HCT116 (cell line): ENCODE data around the gene KRTAP9-1.

Source experiments
- CBX3 ChIP-seq: IDR thresholded peaks from 2 replicates; pipeline ENCODE4 v1.6.1; 2012; ENCODE audit warnings: low read depth
- EGR1 ChIP-seq: IDR thresholded peaks from 2 replicates; pipeline ENCODE4 v1.6.1; 2012; ENCODE audit warnings: low read depth
- EZH2 ChIP-seq: fragments of 200-600 bp; sonication (generic); IDR thresholded peaks from 2 replicates; pipeline ENCODE4 v1.6.1; 2017; ENCODE audit warnings: antibody characterized with exemption, mixed run types
- POLR2AphosphoS5 ChIP-seq: IDR thresholded peaks from 2 replicates; pipeline ENCODE4 v1.6.1; 2011; ENCODE audit warnings: mild to moderate bottlenecking, low read depth, low read length, moderate library complexity
- SP1 ChIP-seq: IDR thresholded peaks from 2 replicates; pipeline ENCODE4 v1.6.1; 2012; ENCODE audit warnings: low read depth
- TF ChIP-seq, protein P1 (sequence below): IDR thresholded peaks from 2 replicates; pipeline ENCODE4 v1.6.1; 2011; ENCODE audit warnings: mild to moderate bottlenecking, low read length, moderate library complexity; ENCODE audit not compliant: insufficient replicate concordance; ENCODE audit errors: extremely low read depth
- TF ChIP-seq, protein P2 (sequence below): IDR thresholded peaks from 2 replicates; pipeline ENCODE4 v1.6.1; 2012
- TF ChIP-seq, protein P3 (sequence below), 3 experiments: fragments of 200-600 bp in 1 of 3; sonication (generic) in 1 of 3; IDR thresholded peaks in 2 of 3; conservative IDR thresholded peaks in 1 of 3; 2 replicates each; pipeline ENCODE4 v1.5.1; 2012 to 2017; ENCODE audit warnings: low read depth in 2 of 3, low read length in 2 of 3, antibody characterized with exemption in 1 of 3, borderline replicate concordance in 1 of 3, control low read depth in 1 of 3, mild to moderate bottlenecking in 1 of 3, mixed read lengths in 1 of 3, mixed run types in 1 of 3, moderate library complexity in 1 of 3; ENCODE audit not compliant: insufficient read depth in 1 of 3

DNA sequence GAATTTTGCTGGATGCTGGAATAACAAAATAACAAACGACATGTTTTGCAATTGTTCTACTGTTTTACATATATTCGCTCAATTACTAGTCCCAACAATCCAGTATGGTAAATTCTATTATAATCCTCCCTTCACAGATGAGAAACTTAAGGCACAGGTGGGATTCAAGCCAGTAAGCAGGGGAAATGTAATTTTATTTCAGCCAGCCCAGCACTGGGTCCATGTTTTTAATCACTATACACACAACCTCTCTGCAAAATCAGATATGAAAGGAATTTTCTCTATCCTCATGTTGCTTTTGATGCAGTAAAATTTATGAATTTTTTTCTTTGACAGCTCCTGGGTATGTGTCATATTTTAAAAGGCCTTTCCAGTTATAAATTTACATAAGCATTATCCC lies 44.4 kb upstream of the KRTAP9-1 start:
- no peak for TF ChIP-seq SP1
- no peak for TF ChIP-seq POLR2AphosphoS5
- TF ChIP-seq, protein P1, sequence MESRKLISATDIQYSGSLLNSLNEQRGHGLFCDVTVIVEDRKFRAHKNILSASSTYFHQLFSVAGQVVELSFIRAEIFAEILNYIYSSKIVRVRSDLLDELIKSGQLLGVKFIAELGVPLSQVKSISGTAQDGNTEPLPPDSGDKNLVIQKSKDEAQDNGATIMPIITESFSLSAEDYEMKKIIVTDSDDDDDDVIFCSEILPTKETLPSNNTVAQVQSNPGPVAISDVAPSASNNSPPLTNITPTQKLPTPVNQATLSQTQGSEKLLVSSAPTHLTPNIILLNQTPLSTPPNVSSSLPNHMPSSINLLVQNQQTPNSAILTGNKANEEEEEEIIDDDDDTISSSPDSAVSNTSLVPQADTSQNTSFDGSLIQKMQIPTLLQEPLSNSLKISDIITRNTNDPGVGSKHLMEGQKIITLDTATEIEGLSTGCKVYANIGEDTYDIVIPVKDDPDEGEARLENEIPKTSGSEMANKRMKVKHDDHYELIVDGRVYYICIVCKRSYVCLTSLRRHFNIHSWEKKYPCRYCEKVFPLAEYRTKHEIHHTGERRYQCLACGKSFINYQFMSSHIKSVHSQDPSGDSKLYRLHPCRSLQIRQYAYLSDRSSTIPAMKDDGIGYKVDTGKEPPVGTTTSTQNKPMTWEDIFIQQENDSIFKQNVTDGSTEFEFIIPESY = no peak
- TF ChIP-seq, protein P2, sequence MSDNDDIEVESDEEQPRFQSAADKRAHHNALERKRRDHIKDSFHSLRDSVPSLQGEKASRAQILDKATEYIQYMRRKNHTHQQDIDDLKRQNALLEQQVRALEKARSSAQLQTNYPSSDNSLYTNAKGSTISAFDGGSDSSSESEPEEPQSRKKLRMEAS = no peak
- TF ChIP-seq CBX3 = no peak
- TF ChIP-seq, protein P3, sequence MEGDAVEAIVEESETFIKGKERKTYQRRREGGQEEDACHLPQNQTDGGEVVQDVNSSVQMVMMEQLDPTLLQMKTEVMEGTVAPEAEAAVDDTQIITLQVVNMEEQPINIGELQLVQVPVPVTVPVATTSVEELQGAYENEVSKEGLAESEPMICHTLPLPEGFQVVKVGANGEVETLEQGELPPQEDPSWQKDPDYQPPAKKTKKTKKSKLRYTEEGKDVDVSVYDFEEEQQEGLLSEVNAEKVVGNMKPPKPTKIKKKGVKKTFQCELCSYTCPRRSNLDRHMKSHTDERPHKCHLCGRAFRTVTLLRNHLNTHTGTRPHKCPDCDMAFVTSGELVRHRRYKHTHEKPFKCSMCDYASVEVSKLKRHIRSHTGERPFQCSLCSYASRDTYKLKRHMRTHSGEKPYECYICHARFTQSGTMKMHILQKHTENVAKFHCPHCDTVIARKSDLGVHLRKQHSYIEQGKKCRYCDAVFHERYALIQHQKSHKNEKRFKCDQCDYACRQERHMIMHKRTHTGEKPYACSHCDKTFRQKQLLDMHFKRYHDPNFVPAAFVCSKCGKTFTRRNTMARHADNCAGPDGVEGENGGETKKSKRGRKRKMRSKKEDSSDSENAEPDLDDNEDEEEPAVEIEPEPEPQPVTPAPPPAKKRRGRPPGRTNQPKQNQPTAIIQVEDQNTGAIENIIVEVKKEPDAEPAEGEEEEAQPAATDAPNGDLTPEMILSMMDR (IDR thresholded peaks at IDR 0.05 in 2 of 3, conservative IDR thresholded peaks at IDR 0.05 in 1 of 3; ENCODE audit: borderline replicate concordance in 1 of 3, insufficient read depth in 1 of 3, low read depth in 2 of 3, low read length in 2 of 3) = no peak
- no peak for TF ChIP-seq EGR1
- no peak for TF ChIP-seq EZH2
